GM12865 (cell line): ENCODE results near the gene RPL31.

Experiments
- DNase-seq: peaks from one replicate; pipeline ENCODE4 v3.0.0; 2010; ENCODE audit warnings: low read depth
- H3K4me3 ChIP-seq: 2 replicates; pipeline ENCODE4 v1.5.1; 2011; ENCODE audit warnings: mild to moderate bottlenecking, low read depth, low read length, control low read depth
- CTCF ChIP-seq: IDR thresholded peaks from 2 replicates; pipeline ENCODE4 v1.5.1; 2011; ENCODE audit warnings: low read length, control low read depth, low read depth, inconsistent platforms; ENCODE audit not compliant: insufficient read depth; ENCODE audit errors: missing control alignments

RPL31 gene

DNA sequence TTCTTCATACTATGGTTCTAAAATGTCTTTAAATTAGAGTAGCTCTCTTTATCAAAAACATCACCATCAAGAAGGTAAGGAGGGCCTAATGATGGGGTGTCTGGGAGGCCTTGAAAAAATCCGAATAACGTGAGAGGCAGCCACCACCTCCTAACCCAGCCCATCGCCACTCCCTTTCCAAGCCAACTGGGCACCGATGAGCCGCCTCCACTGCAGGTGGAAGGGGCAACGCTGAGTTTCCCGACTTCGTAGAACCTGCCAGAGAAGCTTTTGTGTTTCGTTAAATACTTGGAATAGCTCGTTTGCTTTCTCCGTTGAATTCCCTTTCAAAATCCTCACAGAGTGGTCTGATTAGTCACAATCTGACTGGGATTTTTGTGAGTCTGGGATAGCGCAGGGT, 22.0 kb upstream of the RPL31 start:
- H3K4me3 ChIP-seq, result no peak overlapping the region
- TF ChIP-seq CTCF, result no peak
- no peak for DNase-seq

DNA sequence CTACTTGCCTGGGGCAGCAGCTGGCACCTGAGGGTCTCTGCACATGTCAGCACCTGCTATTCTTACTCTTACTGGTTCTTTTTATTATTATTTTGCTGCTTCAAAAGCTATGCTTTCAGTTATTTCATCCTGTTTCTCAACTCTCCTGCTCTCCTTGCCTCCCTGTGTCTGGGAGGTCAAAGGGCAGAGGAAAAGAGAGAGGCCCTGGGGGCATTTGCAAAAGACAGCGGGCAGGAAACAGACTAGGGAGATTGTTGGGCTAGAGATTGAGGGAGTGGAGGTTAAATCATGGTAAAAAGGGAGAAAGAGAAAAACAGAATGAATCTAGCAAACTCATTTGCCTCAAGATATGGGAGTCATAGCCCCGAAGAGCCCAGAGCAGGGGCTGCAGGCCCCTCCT, 21.1 kb upstream of the RPL31 start:
- H3K4me3 ChIP-seq, result no peak overlapping the region
- no peak for DNase-seq
- TF ChIP-seq CTCF, result no peak

GRCh38 chr2:100982431-100982861, 19.6 kb upstream of the RPL31 start:
- no peak for TF ChIP-seq CTCF
- no peak for DNase-seq
- no peak overlapping the region for H3K4me3 ChIP-seq

DNA sequence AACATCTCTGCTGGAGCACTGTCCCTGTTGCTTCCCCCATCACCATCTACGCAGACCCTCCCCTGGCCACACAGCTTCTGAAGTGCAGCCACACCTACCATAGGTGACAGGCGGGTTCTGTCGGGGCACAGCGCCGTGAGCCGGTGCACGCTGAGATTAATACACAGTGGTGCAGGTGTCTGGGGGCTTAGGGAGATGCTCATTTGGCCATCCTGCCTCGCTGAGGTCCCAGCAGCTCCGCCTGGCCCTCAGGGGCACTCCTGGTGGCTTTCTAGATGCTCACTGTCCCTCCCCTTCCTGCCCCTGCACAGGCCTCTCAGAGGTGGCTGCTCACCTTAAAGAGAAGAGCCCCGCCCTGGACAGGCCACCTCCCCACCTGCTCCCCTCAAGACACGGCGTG, 18.9 kb upstream of the RPL31 start:
- TF ChIP-seq CTCF, result no peak
- DNase-seq, result no peak
- no peak overlapping the region for H3K4me3 ChIP-seq

GRCh38 chr2:100983684-100984310, 18.3 kb upstream of the RPL31 start:
- no peak for TF ChIP-seq CTCF
- DNase-seq, result no peak
- no peak overlapping the region for H3K4me3 ChIP-seq

DNA sequence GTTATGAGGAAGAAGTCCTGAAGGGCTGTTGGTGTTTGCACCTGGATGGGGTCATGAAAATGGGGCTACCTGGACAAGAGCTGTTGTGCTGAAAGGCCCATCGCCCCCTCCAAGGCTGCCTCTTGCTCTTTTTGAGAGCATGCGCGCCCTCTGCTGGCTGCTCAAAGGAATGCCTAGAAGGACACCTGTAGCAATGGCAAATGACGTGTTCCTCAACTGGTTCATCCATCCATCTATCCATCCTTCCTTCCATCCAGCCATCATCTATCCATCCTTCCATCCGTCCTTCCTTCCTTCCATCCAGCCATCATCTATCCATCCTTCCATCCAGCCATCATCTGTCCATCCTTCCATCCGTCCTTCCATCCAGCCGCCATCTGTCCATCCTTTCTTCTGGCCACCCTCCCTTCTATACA, 17.2 kb upstream of the RPL31 start:
- peak; percentile 84 for DNase-seq
- TF ChIP-seq CTCF, result peak; percentile 92
- H3K4me3 ChIP-seq, result no peak overlapping the region

GRCh38 chr2:100986157-100986556, 15.9 kb upstream of the RPL31 start:
- DNase-seq, result no peak
- no peak overlapping the region for H3K4me3 ChIP-seq
- no peak for TF ChIP-seq CTCF
